ENCODE data around the gene FKBP15. TPM values are rescaled to one million over a fixed set of nuclear protein-coding genes. Genes with fewer than 3 reads are reported as not detected.

The FKBP15 gene
- total and polyA plus RNA-seq, 2 experiments from 2014 or later: 7.7 to 13.7 TPM

GRCh38 chr9:113164536-113165300 is 56.4 kb downstream of the FKBP15 start:
- Histone ChIP-seq H3K4me3 (no peak overlapping the region), H3K9me3 (ENCODE audit: low read depth) (no peaks in the 10 kb centered on the region), H3K27me3 (no peaks in the 10 kb centered on the region), H3K4me2 (no peak overlapping the region), H3K36me3 (replicated peaks; ENCODE audit: insufficient read depth, low read depth) (no peaks in the 10 kb centered on the region), H3K4me1 (ENCODE audit: insufficient read depth) (no peaks in the 10 kb centered on the region), H3K9me2 (replicated peaks; ENCODE audit: insufficient read depth) (no peaks in the 10 kb centered on the region), H3K79me2 (no peaks in the 10 kb centered on the region), H3K27ac (no peak overlapping the region), H4K20me1 (ENCODE audit: insufficient read depth, poor library complexity, severe bottlenecking) (no peaks in the 10 kb centered on the region), H2AFZ (no peak overlapping the region)
- WGBS (ENCODE audit: low lambda C conversion rate, missing lambda C conversion rate): 92% methylated on average over 4 of the region's 4 CpGs
- TF ChIP-seq EZH2 (IDR thresholded peaks at IDR 0.05; ENCODE audit: borderline replicate concordance) (no peak), EZH2phosphoT487 (IDR thresholded peaks at IDR 0.05; ENCODE audit: low read depth, severe bottlenecking, unreplicated experiment) (no peak), CTCF (IDR thresholded peaks at IDR 0.05; ENCODE audit: poor library complexity) (no peak)
- DNase-seq (ENCODE audit: low spot score): no peak

GRCh38 chr9:113163001-113163400 is 58.1 kb downstream of the FKBP15 start:
- H3K4me3 ChIP-seq: no peak overlapping the region
- H3K4me1 ChIP-seq (ENCODE audit: insufficient read depth): no peaks in the 10 kb centered on the region
- no peaks in the 10 kb centered on the region for H3K9me2 ChIP-seq (replicated peaks; ENCODE audit: insufficient read depth)
- no peak overlapping the region for H3K4me2 ChIP-seq
- no peaks in the 10 kb centered on the region for H3K9me3 ChIP-seq (ENCODE audit: low read depth)
- no peaks in the 10 kb centered on the region for H3K79me2 ChIP-seq
- H2AFZ ChIP-seq: no peak overlapping the region
- no peak overlapping the region for H3K27ac ChIP-seq
- 62% methylated on average over 3 of the region's 3 CpGs for WGBS (ENCODE audit: low lambda C conversion rate, missing lambda C conversion rate)
- H3K36me3 ChIP-seq (replicated peaks; ENCODE audit: insufficient read depth, low read depth): no peaks in the 10 kb centered on the region
- TF ChIP-seq EZH2 (IDR thresholded peaks at IDR 0.05; ENCODE audit: borderline replicate concordance) (no peak), EZH2phosphoT487 (IDR thresholded peaks at IDR 0.05; ENCODE audit: low read depth, severe bottlenecking, unreplicated experiment) (no peak), CTCF (IDR thresholded peaks at IDR 0.05; ENCODE audit: poor library complexity) (no peak)
- H3K27me3 ChIP-seq: no peaks in the 10 kb centered on the region
- no peaks in the 10 kb centered on the region for H4K20me1 ChIP-seq (ENCODE audit: insufficient read depth, poor library complexity, severe bottlenecking)
- DNase-seq (ENCODE audit: low spot score): no peak

- Histone ChIP-seq H4K20me1 (ENCODE audit: insufficient read depth, poor library complexity, severe bottlenecking) (no peaks in the 10 kb centered on the region), H3K4me2 (no peak overlapping the region), H2AFZ (no peak overlapping the region), H3K9me2 (replicated peaks; ENCODE audit: insufficient read depth) (no peaks in the 10 kb centered on the region), H3K27me3 (no peaks in the 10 kb centered on the region), H3K9me3 (ENCODE audit: low read depth) (no peaks in the 10 kb centered on the region), H3K79me2 (no peaks in the 10 kb centered on the region), H3K36me3 (replicated peaks; ENCODE audit: insufficient read depth, low read depth) (no peaks in the 10 kb centered on the region), H3K4me3 (no peak overlapping the region), H3K4me1 (ENCODE audit: insufficient read depth) (no peaks in the 10 kb centered on the region), H3K27ac (no peak overlapping the region)
- TF ChIP-seq EZH2 (IDR thresholded peaks at IDR 0.05; ENCODE audit: borderline replicate concordance): no peak
- TF ChIP-seq CTCF (IDR thresholded peaks at IDR 0.05; ENCODE audit: poor library complexity): no peak
- no peak for TF ChIP-seq EZH2phosphoT487 (IDR thresholded peaks at IDR 0.05; ENCODE audit: low read depth, severe bottlenecking, unreplicated experiment)
- DNase-seq (ENCODE audit: low spot score): no peak
- 52% methylated on average over 3 of the region's 3 CpGs for WGBS (ENCODE audit: low lambda C conversion rate, missing lambda C conversion rate)
Observed at GRCh38 chr9:113160571-113160970, 60.5 kb downstream of the FKBP15 start.

All from hepatocyte (in vitro differentiated cells).